Measurements from ENCODE around the gene MCTP1.

MCTP1 gene

DNA sequence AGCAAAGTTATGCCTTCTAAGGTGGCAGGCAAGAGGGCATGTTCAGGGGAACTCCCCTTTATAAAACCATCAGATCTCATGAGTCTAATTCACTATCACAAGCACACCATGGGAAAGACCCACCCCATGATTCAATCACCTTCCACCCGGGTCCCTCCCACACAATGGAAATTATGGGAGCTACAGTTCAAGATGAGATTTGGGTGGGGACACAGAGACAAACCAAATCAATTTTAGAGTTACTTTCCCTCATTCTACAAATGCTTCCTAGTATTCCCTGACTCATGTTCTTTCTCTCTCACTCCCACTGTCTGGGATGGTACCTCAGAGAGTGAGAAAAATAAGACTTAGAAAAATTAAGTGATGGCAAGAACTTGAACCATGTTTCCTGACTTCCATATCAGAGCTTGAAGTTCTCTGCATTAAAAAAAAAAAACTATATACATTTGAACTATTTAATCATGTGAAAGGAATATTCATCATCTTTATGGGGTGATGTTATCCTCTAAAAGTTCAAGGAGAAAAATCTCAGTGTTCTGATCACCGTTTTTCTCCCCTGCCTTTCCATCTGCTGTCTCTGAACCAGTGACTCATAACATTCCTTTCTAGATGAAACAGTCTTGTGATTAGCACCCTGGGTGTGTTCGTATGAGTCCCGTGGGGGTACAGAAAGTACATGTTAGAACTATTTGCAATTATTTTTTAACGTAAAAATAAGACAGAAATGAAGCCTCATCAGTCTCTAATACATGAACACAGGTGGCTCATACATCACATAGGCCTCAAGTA, 383.5 kb downstream of the MCTP1 start:
- Histone ChIP-seq H3K27me3 (ENCODE audit: control insufficient read depth, insufficient read depth, low read length) (no peaks in the 10 kb centered on the region), H3K9ac (ENCODE audit: low read length) (no peak overlapping the region), H3K9me3 (ENCODE audit: control insufficient read depth, low read length) (no peaks in the 10 kb centered on the region), H3K36me3 (ENCODE audit: control insufficient read depth, insufficient read depth, low read length) (no peaks in the 10 kb centered on the region), H3K4me3 (ENCODE audit: low read length) (no peak overlapping the region), H3K4me1 (ENCODE audit: control insufficient read depth, insufficient read depth, low read length) (no peaks in the 10 kb centered on the region)

DNA sequence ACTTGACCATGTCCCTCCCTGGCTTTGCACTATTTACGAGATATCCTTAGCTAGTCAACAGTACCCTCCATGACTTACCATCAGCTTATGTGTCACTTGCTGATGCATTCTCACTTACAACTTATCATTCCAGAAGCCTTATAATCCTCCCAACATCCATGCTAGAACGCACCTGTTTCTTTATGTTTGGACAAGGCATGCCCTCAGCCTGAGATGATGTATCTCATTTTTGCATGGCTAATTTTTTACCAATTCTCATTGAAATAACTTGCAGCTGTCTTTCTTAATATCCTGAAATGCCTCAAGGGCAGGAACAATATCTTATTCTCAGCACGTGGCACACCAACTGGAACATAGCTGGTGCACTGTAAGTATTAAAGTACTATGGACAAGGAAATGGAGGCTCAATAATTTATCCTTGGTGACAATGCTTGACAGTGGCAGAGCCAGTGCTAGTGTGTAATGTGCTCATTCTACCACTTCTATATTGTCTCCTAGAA, 384.8 kb downstream of the MCTP1 start:
- no peak overlapping the region for H3K4me3 ChIP-seq (ENCODE audit: low read length)
- no peaks in the 10 kb centered on the region for H3K36me3 ChIP-seq (ENCODE audit: control insufficient read depth, insufficient read depth, low read length)
- H3K9me3 ChIP-seq (ENCODE audit: control insufficient read depth, low read length) = no peaks in the 10 kb centered on the region
- H3K9ac ChIP-seq (ENCODE audit: low read length) = no peak overlapping the region
- no peaks in the 10 kb centered on the region for H3K27me3 ChIP-seq (ENCODE audit: control insufficient read depth, insufficient read depth, low read length)
- H3K4me1 ChIP-seq (ENCODE audit: control insufficient read depth, insufficient read depth, low read length) = no peaks in the 10 kb centered on the region

DNA sequence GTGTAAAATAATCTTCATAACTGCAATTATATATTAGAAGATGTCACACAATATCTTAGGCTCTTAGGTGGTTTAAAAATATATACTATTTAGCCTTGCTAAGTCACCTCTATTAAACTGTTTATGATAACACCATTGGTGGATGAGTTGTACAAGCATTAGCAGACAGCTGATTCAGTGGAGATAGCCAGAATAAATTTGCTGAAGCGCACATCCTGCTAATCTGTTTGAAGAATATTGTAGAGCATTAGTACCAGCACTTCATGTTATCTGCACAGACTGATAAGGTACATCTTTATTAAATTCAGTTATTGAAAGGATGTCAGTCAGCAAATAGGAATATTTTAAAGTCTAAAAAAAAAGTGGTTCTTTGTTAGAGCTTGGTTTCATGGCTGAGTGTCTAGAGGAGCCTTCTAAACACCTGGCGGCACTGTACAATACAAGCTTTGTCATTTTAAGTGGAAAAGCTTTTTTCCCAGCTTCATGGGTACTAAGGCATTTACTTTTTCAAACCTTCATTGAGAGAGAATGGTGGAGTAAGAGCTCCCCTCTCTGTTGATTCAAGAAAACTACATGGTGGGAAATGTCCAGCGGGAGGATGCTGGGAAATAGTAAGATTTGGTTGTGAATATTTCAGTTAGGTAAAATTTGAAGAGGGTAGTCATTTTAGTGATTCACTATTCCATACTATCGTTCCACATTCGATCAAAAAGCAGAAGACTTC, 391.3 kb downstream of the MCTP1 start:
- Histone ChIP-seq H3K9ac (ENCODE audit: low read length) (no peak overlapping the region), H3K9me3 (ENCODE audit: control insufficient read depth, low read length) (no peaks in the 10 kb centered on the region), H3K36me3 (ENCODE audit: control insufficient read depth, insufficient read depth, low read length) (no peaks in the 10 kb centered on the region), H3K4me3 (ENCODE audit: low read length) (no peak overlapping the region), H3K27me3 (ENCODE audit: control insufficient read depth, insufficient read depth, low read length) (no peaks in the 10 kb centered on the region), H3K4me1 (ENCODE audit: control insufficient read depth, insufficient read depth, low read length) (no peaks in the 10 kb centered on the region)

DNA sequence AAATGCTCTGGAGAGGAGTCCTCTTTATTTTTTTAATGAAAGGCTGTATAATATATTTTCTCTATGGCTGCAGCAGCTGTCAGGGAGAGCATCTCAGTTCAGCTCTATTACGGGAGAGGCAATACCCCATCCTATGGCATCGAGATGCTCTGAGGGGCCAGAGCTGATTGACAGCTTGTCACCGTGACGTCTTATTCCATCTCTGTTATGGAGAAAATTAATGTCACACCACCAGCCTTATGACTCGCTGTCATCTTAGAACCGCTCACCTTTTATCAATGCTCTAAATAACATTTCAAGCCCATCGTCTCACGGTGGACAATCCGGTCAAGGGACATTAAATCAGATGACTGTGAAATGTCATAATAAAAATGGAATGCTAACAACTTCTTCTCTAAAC, 392.9 kb downstream of the MCTP1 start:
- H3K4me1 ChIP-seq (ENCODE audit: control insufficient read depth, insufficient read depth, low read length) = no peaks in the 10 kb centered on the region
- no peak overlapping the region for H3K4me3 ChIP-seq (ENCODE audit: low read length)
- no peaks in the 10 kb centered on the region for H3K9me3 ChIP-seq (ENCODE audit: control insufficient read depth, low read length)
- H3K9ac ChIP-seq (ENCODE audit: low read length) = no peak overlapping the region
- no peaks in the 10 kb centered on the region for H3K36me3 ChIP-seq (ENCODE audit: control insufficient read depth, insufficient read depth, low read length)
- no peaks in the 10 kb centered on the region for H3K27me3 ChIP-seq (ENCODE audit: control insufficient read depth, insufficient read depth, low read length)

DNA sequence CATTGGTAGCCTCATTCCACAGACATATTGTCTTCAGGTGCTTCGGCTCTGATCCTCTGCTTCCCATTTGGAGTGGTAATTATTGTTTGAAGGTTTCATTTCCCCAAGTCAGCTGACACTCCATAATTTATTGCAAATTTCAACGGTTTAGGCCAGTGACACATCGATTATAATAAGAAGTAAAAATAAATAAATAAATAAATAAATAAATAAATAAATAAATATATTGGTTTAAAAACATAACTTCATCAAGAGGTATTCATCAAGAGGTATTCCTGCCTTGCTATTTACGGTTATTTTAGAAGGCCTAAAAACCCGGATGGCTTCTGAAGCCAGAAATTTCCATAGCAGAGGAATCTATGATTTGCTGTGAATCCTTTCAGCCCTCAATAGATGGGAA, 393.3 kb downstream of the MCTP1 start:
- Histone ChIP-seq H3K27me3 (ENCODE audit: control insufficient read depth, insufficient read depth, low read length) (no peaks in the 10 kb centered on the region), H3K36me3 (ENCODE audit: control insufficient read depth, insufficient read depth, low read length) (no peaks in the 10 kb centered on the region), H3K9me3 (ENCODE audit: control insufficient read depth, low read length) (no peaks in the 10 kb centered on the region), H3K4me3 (ENCODE audit: low read length) (no peak overlapping the region), H3K4me1 (ENCODE audit: control insufficient read depth, insufficient read depth, low read length) (no peaks in the 10 kb centered on the region), H3K9ac (ENCODE audit: low read length) (no peak overlapping the region)

DNA sequence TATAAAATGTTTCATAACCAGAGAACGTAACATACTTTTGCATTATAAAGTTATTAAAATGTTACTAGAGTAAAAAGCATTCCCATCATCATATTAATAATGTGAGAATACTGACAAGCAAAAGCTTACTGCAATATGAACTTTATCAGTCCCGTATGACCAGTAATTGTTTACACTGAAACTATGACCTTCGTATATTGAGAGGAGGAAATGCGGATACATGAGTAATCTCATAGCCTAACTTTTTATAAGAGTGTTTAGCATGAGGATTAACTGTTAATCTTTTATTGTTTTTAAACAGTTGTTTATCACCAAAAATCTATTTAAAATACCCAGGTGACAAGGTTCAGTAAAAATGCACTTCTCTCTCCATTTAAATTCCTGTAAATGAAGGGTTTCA, 394.0 kb downstream of the MCTP1 start:
- H3K9ac ChIP-seq (ENCODE audit: low read length) = no peak overlapping the region

DNA sequence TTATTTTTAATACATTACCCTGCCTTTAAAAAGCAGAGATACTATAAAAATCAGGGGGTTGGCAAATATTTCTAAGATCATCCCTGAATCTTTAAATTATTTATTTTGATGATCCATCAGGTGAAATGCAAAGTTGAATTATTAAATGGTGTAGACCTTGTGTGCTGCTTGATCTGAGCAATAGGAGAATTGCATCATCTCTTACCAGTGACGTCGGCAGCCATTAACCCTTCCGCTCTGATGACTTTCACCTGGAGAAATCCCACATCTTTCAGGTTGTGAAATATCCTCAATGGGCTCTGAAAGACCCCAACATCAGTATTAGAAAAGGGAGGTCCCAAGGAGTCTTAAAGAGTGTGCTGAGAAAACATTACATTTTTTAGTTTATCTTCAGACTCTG, 396.2 kb downstream of the MCTP1 start:
- Histone ChIP-seq H3K9ac (ENCODE audit: low read length) (no peak overlapping the region), H3K36me3 (ENCODE audit: control insufficient read depth, insufficient read depth, low read length) (no peaks in the 10 kb centered on the region), H3K9me3 (ENCODE audit: control insufficient read depth, low read length) (no peaks in the 10 kb centered on the region)

More for the DNA sequence above, 394.0 kb downstream of the MCTP1 start:
- no peak overlapping the region for H3K4me3 ChIP-seq (ENCODE audit: low read length)
- H3K9me3 ChIP-seq (ENCODE audit: control insufficient read depth, low read length) = no peaks in the 10 kb centered on the region
- H3K36me3 ChIP-seq (ENCODE audit: control insufficient read depth, insufficient read depth, low read length) = no peaks in the 10 kb centered on the region
- H3K4me1 ChIP-seq (ENCODE audit: control insufficient read depth, insufficient read depth, low read length) = no peaks in the 10 kb centered on the region
- H3K27me3 ChIP-seq (ENCODE audit: control insufficient read depth, insufficient read depth, low read length) = no peaks in the 10 kb centered on the region

DNA sequence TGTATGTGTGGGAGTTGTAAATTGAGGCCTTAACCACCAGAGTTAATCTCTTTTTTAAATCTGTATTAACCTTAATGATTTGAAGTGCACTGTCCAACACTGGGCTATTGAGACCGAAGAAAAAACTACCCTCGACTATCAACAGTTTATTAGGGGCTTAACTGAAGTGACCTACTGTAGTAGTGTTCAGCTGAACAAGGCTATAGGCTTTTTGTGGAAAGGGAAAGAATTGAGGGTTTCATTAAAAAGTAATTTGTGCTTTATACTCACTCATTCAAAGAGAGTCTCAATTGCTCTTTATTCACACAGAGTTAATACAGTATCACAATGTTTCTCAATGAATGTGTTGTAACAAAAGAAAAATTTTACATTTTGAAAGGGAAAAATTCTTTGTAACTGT, 399.0 kb downstream of the MCTP1 start:
- H3K27me3 ChIP-seq (ENCODE audit: control insufficient read depth, insufficient read depth, low read length) = no peaks in the 10 kb centered on the region
- H3K36me3 ChIP-seq (ENCODE audit: control insufficient read depth, insufficient read depth, low read length) = no peaks in the 10 kb centered on the region
- H3K9ac ChIP-seq (ENCODE audit: low read length) = no peak overlapping the region
- no peaks in the 10 kb centered on the region for H3K9me3 ChIP-seq (ENCODE audit: control insufficient read depth, low read length)
- no peak overlapping the region for H3K4me3 ChIP-seq (ENCODE audit: low read length)
- no peaks in the 10 kb centered on the region for H3K4me1 ChIP-seq (ENCODE audit: control insufficient read depth, insufficient read depth, low read length)

More for the DNA sequence above, 396.2 kb downstream of the MCTP1 start:
- H3K4me1 ChIP-seq (ENCODE audit: control insufficient read depth, insufficient read depth, low read length) = no peaks in the 10 kb centered on the region
- no peak overlapping the region for H3K4me3 ChIP-seq (ENCODE audit: low read length)
- H3K27me3 ChIP-seq (ENCODE audit: control insufficient read depth, insufficient read depth, low read length) = no peaks in the 10 kb centered on the region

DNA sequence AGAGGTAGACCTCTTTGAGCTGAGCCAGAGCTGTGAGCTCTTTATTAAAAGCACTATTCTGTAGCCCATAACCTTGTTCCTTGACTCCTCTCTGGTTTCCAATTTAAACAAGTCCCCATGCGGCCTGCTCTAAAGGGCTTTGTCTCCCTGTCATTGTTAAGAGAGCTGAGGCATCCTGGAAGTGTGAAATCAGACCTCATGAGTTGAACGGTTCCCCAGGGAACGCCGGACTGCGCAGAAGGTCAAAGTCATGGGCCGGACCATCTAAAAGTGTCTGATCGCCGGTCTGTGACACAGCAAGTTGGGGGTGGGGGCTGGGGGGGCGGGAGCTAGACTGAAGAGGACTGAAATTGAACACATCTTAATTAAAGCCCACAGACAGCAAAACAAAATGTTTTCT, 400.6 kb downstream of the MCTP1 start:
- no peaks in the 10 kb centered on the region for H3K9me3 ChIP-seq (ENCODE audit: control insufficient read depth, low read length)
- H3K27me3 ChIP-seq (ENCODE audit: control insufficient read depth, insufficient read depth, low read length) = no peaks in the 10 kb centered on the region
- no peaks in the 10 kb centered on the region for H3K4me1 ChIP-seq (ENCODE audit: control insufficient read depth, insufficient read depth, low read length)
- H3K36me3 ChIP-seq (ENCODE audit: control insufficient read depth, insufficient read depth, low read length) = no peaks in the 10 kb centered on the region
- no peak overlapping the region for H3K4me3 ChIP-seq (ENCODE audit: low read length)
- no peak overlapping the region for H3K9ac ChIP-seq (ENCODE audit: low read length)

DNA sequence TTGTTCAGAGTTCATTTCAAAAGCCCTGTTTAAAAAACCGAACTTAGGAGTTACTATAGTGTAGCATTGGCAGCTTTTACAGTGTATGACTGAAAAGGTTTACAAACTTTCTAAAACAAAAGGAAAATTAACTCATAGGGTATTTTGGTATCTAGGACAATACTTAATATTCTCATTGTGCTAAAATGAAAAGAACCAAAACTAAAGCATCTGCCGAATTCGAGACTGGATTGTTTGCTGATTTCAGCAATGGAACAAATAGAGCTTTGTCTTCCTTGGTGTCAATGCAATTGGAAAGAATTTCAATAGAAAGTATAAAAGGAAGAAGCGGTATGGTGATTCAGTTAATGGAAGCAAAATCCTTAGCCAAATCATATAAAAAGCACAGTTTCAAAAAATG, 412.4 kb downstream of the MCTP1 start:
- Histone ChIP-seq H3K27me3 (ENCODE audit: control insufficient read depth, insufficient read depth, low read length) (no peaks in the 10 kb centered on the region), H3K9me3 (ENCODE audit: control insufficient read depth, low read length) (no peaks in the 10 kb centered on the region), H3K4me3 (ENCODE audit: low read length) (no peak overlapping the region), H3K9ac (ENCODE audit: low read length) (no peak overlapping the region), H3K4me1 (ENCODE audit: control insufficient read depth, insufficient read depth, low read length) (no peaks in the 10 kb centered on the region), H3K36me3 (ENCODE audit: control insufficient read depth, insufficient read depth, low read length) (no peaks in the 10 kb centered on the region)

DNA sequence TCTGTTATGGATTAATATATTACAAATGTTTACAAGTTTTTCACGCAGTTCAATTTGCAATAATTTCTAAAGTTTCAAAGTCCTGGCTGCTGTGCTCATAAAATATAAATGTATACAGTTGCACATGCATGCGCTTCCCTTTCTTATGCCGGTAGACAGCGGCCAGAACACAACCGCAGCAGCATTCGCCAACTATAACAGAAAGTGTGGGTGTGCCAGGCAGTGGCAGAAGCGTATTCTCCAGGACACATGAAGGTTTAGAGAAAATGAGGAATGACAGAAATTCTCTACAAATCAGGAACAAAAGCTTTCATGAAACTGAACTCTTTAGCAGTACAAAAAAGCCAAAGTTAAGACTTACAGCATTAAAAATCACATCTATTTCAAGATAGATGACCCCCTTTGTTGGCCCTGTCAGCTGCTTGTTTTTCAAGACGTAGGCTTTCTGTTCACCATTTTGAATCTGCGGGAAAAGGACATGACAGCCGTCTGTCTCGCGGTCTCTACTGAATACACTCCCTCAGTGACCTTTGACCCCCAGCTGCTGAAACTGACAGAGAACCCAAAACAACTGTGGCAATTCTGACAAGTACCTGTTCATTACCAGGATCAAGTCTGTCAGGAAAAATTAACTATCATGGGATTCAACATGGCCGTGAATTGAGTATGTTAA, 414.2 kb downstream of the MCTP1 start:
- no peak overlapping the region for H3K9ac ChIP-seq (ENCODE audit: low read length)
- no peaks in the 10 kb centered on the region for H3K9me3 ChIP-seq (ENCODE audit: control insufficient read depth, low read length)
- H3K27me3 ChIP-seq (ENCODE audit: control insufficient read depth, insufficient read depth, low read length) = no peaks in the 10 kb centered on the region
- H3K36me3 ChIP-seq (ENCODE audit: control insufficient read depth, insufficient read depth, low read length) = no peaks in the 10 kb centered on the region
- no peak overlapping the region for H3K4me3 ChIP-seq (ENCODE audit: low read length)
- H3K4me1 ChIP-seq (ENCODE audit: control insufficient read depth, insufficient read depth, low read length) = no peaks in the 10 kb centered on the region

DNA sequence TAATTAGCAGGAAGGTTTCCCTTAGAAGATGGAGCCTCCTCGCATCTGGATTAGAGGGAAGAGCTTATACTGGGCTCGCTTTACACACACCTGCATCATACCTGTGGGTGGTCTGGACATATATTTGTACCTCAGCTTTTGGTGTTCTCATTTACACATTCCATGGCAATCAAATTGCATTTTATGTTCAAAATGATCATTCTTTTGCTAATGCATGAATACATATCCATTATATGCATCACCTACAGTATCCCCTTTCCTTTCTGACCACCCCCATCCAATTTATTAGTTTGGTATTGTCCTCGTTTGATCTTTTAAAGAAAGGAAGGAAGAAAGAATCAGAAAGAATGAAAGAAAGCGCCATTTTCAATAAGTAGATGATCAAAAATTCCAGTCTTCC, 415.0 kb downstream of the MCTP1 start:
- Histone ChIP-seq H3K36me3 (ENCODE audit: control insufficient read depth, insufficient read depth, low read length) (no peaks in the 10 kb centered on the region), H3K9ac (ENCODE audit: low read length) (no peak overlapping the region), H3K4me3 (ENCODE audit: low read length) (no peak overlapping the region), H3K27me3 (ENCODE audit: control insufficient read depth, insufficient read depth, low read length) (no peaks in the 10 kb centered on the region), H3K9me3 (ENCODE audit: control insufficient read depth, low read length) (no peaks in the 10 kb centered on the region), H3K4me1 (ENCODE audit: control insufficient read depth, insufficient read depth, low read length) (no peaks in the 10 kb centered on the region)

Measured in mucosa of stomach (tissue), 1 donor.